Astrocyte (in vitro differentiated cells and primary cell): ENCODE results near the gene VSTM2L. TPM values are rescaled to one million over a fixed set of nuclear protein-coding genes. Genes with fewer than 3 reads are reported as not detected.

ENCODE experiments used
- DNase-seq: peaks from one replicate; pipeline ENCODE4 v3.0.0-alpha.2; 2010; ENCODE audit warnings: low read depth
- FAIRE-seq: peaks from 2 replicates; lab custom pipeline; 2011; peaks lifted over from hg19 to GRCh38; lab: Jason Lieb, UNC
- H2AFZ ChIP-seq: 2 replicates; pipeline ENCODE4 v1.6.0; 2012; ENCODE audit warnings: low read depth, low read length, inconsistent platforms
- H3K27ac ChIP-seq: 2 replicates; pipeline ENCODE4 v1.5.1; 2011; ENCODE audit warnings: low read depth, low read length, inconsistent platforms
- H3K27me3 ChIP-seq: 2 replicates; pipeline ENCODE4 v1.6.0; 2011; ENCODE audit warnings: low read length, inconsistent platforms; ENCODE audit not compliant: insufficient read depth
- H3K36me3 ChIP-seq: 2 replicates; pipeline ENCODE4 v1.5.1; 2011; ENCODE audit warnings: low read length, inconsistent platforms; ENCODE audit not compliant: insufficient read depth
- H3K4me1 ChIP-seq: 2 replicates; pipeline ENCODE4 v1.5.1; 2011; ENCODE audit warnings: low read length, inconsistent platforms; ENCODE audit not compliant: insufficient read depth
- H3K4me2 ChIP-seq: 2 replicates; pipeline ENCODE4 v1.6.0; 2012; ENCODE audit warnings: low read length, inconsistent platforms
- H3K4me3 ChIP-seq: 2 replicates; pipeline ENCODE4 v1.5.1; 2011; ENCODE audit warnings: low read depth, mild to moderate bottlenecking, low read length, inconsistent platforms; ENCODE audit not compliant: insufficient read depth
- H3K79me2 ChIP-seq: 2 replicates; pipeline ENCODE4 v1.6.0; 2012; ENCODE audit warnings: mild to moderate bottlenecking, low read length, inconsistent platforms; ENCODE audit not compliant: insufficient read depth
- H3K9ac ChIP-seq: 2 replicates; pipeline ENCODE4 v1.6.0; 2012; ENCODE audit warnings: mild to moderate bottlenecking, low read length, inconsistent platforms
- H3K9me3 ChIP-seq: 2 replicates; pipeline ENCODE4 v1.5.1; 2012; ENCODE audit warnings: low read depth, mild to moderate bottlenecking, low read length, inconsistent platforms; ENCODE audit not compliant: insufficient read depth
- H4K20me1 ChIP-seq: 2 replicates; pipeline ENCODE4 v1.6.0; 2012; ENCODE audit warnings: low read length, inconsistent platforms; ENCODE audit not compliant: insufficient read depth
- H3K27ac Mint-ChIP-seq: one replicate; pipeline ENCODE4 v1.8.0; 2021; ENCODE audit warnings: mild to moderate bottlenecking, mixed read lengths; ENCODE audit not compliant: unreplicated experiment
- H3K27me3 Mint-ChIP-seq: one replicate; pipeline ENCODE4 v1.8.0; 2021; ENCODE audit warnings: low read depth, mixed read lengths; ENCODE audit not compliant: unreplicated experiment
- H3K36me3 Mint-ChIP-seq: one replicate; pipeline ENCODE4 v1.8.0; 2021; ENCODE audit warnings: low read depth, mixed read lengths; ENCODE audit not compliant: unreplicated experiment
- H3K4me1 Mint-ChIP-seq: one replicate; pipeline ENCODE4 v1.8.0; 2021; ENCODE audit warnings: low read depth, mixed read lengths; ENCODE audit not compliant: unreplicated experiment
- H3K4me3 Mint-ChIP-seq: one replicate; pipeline ENCODE4 v1.8.0; 2021; ENCODE audit warnings: mild to moderate bottlenecking, moderate library complexity, mixed read lengths; ENCODE audit not compliant: unreplicated experiment
- H3K9me3 Mint-ChIP-seq: one replicate; pipeline ENCODE4 v1.8.0; 2021; ENCODE audit warnings: mild to moderate bottlenecking, mixed read lengths; ENCODE audit not compliant: unreplicated experiment
- EZH2 ChIP-seq: IDR thresholded peaks from 2 replicates; pipeline ENCODE4 v1.6.1; 2012; ENCODE audit warnings: mild to moderate bottlenecking, low read length, inconsistent platforms; ENCODE audit not compliant: insufficient read depth
- total RNA-seq: library from RNA; stranded (reverse); gene quantifications from 2 replicates; pipeline ENCODE4 v1.2.1, GENCODE V29; 2021
- TF ChIP-seq, protein P1 (sequence below): IDR thresholded peaks from 2 replicates; pipeline ENCODE4 v1.5.1; 2011; ENCODE audit warnings: low read depth, mild to moderate bottlenecking, inconsistent platforms, low read length, moderate library complexity; ENCODE audit not compliant: insufficient read depth

VSTM2L gene
- total RNA-seq, 1 donor from 2014 or later: 18.5 TPM

- no peaks in the 10 kb centered on the region for H3K27me3 ChIP-seq
- H3K4me3 Mint-ChIP-seq: no peak overlapping the region
- DNase-seq (no peak), FAIRE-seq (no peak)
- H3K27ac ChIP-seq: no peak overlapping the region
- TF ChIP-seq, protein P1, sequence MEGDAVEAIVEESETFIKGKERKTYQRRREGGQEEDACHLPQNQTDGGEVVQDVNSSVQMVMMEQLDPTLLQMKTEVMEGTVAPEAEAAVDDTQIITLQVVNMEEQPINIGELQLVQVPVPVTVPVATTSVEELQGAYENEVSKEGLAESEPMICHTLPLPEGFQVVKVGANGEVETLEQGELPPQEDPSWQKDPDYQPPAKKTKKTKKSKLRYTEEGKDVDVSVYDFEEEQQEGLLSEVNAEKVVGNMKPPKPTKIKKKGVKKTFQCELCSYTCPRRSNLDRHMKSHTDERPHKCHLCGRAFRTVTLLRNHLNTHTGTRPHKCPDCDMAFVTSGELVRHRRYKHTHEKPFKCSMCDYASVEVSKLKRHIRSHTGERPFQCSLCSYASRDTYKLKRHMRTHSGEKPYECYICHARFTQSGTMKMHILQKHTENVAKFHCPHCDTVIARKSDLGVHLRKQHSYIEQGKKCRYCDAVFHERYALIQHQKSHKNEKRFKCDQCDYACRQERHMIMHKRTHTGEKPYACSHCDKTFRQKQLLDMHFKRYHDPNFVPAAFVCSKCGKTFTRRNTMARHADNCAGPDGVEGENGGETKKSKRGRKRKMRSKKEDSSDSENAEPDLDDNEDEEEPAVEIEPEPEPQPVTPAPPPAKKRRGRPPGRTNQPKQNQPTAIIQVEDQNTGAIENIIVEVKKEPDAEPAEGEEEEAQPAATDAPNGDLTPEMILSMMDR: no peak
- no peak for TF ChIP-seq EZH2
- peaks cover 23% of the 10 kb centered on the region for H3K36me3 Mint-ChIP-seq
- no peaks in the 10 kb centered on the region for H3K9me3 ChIP-seq
- H3K27ac Mint-ChIP-seq: no peak overlapping the region
- H4K20me1 ChIP-seq: no peaks in the 10 kb centered on the region
- no peak overlapping the region for H2AFZ ChIP-seq
- H3K9ac ChIP-seq: no peak overlapping the region
- H3K4me1 Mint-ChIP-seq: no peaks in the 10 kb centered on the region
- no peaks in the 10 kb centered on the region for H3K4me1 ChIP-seq
- H3K27me3 Mint-ChIP-seq: no peaks in the 10 kb centered on the region
- H3K79me2 ChIP-seq: no peaks in the 10 kb centered on the region
- H3K4me3 ChIP-seq: no peak overlapping the region
- peaks cover 8% of the 10 kb centered on the region for H3K36me3 ChIP-seq
- peaks cover 2% of the 10 kb centered on the region for H3K9me3 Mint-ChIP-seq
- no peak overlapping the region for H3K4me2 ChIP-seq
These were observed 38.6 kb upstream of the VSTM2L start for GRCh38 chr20:37864298-37864697.

GRCh38 chr20:37866051-37866450 is 36.9 kb upstream of the VSTM2L start:
- TF ChIP-seq, protein P1: no peak
- no peak for TF ChIP-seq EZH2
- Histone ChIP-seq H3K27me3 (no peaks in the 10 kb centered on the region), H2AFZ (no peak overlapping the region), H3K79me2 (no peaks in the 10 kb centered on the region), H3K4me1 (no peaks in the 10 kb centered on the region), H3K9me3 (no peaks in the 10 kb centered on the region), H3K36me3 (peaks cover 6% of the 10 kb centered on the region), H3K4me3 (no peak overlapping the region), H3K27ac (no peak overlapping the region), H4K20me1 (no peaks in the 10 kb centered on the region), H3K4me2 (no peak overlapping the region), H3K9ac (no peak overlapping the region)
- Mint-ChIP-seq H3K9me3 (peaks cover 2% of the 10 kb centered on the region), H3K4me1 (no peaks in the 10 kb centered on the region), H3K36me3 (peaks cover 20% of the 10 kb centered on the region), H3K4me3 (no peak overlapping the region), H3K27ac (no peak overlapping the region), H3K27me3 (no peaks in the 10 kb centered on the region)
- FAIRE-seq (no peak), DNase-seq (no peak)

DNA sequence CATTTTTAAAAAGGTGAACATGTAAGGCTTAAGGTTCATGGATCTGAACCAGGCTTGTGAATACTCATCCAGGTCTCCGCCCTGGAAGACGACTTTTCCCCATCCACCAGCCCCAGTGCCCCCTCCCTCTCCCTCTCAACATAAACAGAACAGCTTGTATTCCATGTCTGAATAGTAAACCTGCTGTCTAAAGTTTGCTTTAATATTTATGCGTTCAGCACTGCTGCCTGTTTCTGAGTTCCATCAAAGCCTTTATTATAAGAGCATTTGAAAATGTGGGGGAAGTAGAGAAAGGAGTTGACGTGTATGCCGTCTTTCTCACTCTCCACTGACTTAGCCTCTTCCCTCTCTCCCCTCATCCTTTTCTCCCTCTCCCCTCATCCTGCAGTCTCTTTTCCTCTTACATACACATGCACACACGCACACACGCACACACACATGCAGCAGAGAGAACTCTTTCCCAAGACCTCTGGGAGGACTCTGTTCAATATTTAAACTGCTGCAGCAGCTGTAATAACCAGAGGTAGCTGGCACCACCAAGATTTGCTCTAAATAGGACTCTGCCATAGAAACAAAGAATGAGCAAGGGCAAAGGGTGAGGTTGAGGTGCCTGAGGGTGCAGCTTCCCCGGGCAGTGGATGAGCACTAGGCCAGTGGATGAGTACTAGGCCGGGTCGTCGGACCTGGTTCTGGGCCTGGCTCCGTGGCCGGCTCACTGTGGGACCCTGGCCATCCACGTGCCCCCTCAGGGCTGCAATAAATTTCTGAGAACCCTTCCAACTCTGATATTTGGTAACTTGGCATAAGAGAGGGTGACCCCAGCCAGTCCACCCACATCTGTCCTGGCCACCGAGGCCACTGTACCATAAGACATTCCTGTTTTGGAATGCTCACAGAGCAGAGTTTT is 35.4 kb upstream of the VSTM2L start:
- Mint-ChIP-seq H3K4me1 (no peaks in the 10 kb centered on the region), H3K27ac (no peak overlapping the region), H3K27me3 (no peaks in the 10 kb centered on the region), H3K36me3 (peaks cover 18% of the 10 kb centered on the region), H3K4me3 (no peak overlapping the region), H3K9me3 (peaks cover 2% of the 10 kb centered on the region)
- Histone ChIP-seq H3K9me3 (no peaks in the 10 kb centered on the region), H3K79me2 (no peaks in the 10 kb centered on the region), H2AFZ (no peak overlapping the region), H3K36me3 (no peaks in the 10 kb centered on the region), H3K9ac (no peak overlapping the region), H4K20me1 (no peaks in the 10 kb centered on the region), H3K4me1 (no peaks in the 10 kb centered on the region), H3K27ac (no peak overlapping the region), H3K4me3 (no peak overlapping the region), H3K4me2 (no peak overlapping the region), H3K27me3 (no peaks in the 10 kb centered on the region)
- TF ChIP-seq, protein P1: no peak
- no peak for TF ChIP-seq EZH2
- no peak for DNase-seq
- no peak for FAIRE-seq
